Measurements from ENCODE around the gene PTPRQ.

DNA sequence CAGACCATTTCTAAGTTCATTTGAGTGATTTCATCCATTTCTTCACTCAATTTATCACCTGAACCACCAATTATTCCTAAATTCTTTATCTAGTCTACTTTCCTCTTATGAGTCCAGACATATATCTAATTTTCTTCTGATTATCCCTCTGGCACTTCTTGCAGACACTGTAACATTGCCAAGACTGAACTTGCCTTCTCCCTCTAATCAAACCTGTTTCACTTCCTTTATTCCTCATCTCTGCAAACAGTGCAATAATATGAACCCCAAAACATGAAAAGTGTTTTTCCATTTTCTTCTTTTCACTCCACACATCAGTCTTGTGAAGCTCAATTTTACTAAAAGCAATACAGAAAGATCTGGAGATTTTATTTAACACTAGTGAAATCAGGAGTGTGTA lies 37.8 kb upstream of the PTPRQ start:
- TF ChIP-seq, protein P1, sequence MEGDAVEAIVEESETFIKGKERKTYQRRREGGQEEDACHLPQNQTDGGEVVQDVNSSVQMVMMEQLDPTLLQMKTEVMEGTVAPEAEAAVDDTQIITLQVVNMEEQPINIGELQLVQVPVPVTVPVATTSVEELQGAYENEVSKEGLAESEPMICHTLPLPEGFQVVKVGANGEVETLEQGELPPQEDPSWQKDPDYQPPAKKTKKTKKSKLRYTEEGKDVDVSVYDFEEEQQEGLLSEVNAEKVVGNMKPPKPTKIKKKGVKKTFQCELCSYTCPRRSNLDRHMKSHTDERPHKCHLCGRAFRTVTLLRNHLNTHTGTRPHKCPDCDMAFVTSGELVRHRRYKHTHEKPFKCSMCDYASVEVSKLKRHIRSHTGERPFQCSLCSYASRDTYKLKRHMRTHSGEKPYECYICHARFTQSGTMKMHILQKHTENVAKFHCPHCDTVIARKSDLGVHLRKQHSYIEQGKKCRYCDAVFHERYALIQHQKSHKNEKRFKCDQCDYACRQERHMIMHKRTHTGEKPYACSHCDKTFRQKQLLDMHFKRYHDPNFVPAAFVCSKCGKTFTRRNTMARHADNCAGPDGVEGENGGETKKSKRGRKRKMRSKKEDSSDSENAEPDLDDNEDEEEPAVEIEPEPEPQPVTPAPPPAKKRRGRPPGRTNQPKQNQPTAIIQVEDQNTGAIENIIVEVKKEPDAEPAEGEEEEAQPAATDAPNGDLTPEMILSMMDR (IDR thresholded peaks at IDR 0.05): no peak
- TF ChIP-seq POLR2A (IDR thresholded peaks at IDR 0.05): no peak

Data from tibial nerve (tissue), 3 donors.